Stimulated activated CD8-positive, alpha-beta memory T cell treated with anti-CD3 and anti-CD28 coated beads, Interleukin-4, amount 100 ng/mL, for 48 hours (primary cell): ENCODE results near the gene APOA1.
"Not testable (repeated sequence)": the region's sequence is repeated elsewhere in the genome, so short reads cannot be mapped to it uniquely, and the experiment has no call there.

ENCODE experiments used
- DNase-seq: peaks from one replicate; pipeline ENCODE4 v3.0.0-alpha.2; 2020

Gene APOA1

DNA sequence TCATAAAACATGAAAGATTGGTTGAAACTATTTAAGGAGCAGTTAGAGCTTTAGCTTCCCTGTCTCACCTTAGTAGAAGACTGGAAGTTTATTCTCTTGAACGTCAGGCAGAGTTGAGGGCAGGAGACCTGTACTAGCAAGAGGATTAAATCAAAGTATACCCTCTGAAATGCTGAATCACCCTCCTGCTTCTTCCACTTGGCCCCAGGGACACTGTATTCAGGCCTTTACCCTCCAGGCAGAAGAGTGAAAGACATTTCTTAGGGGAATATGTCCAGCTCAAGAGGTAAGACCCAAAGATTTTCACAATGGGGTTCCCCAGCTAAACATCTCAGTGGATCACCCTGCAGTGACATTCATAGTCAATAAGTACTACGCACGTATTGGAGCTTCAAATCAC, 26.2 kb downstream of the APOA1 start:
- no peak for DNase-seq

DNA sequence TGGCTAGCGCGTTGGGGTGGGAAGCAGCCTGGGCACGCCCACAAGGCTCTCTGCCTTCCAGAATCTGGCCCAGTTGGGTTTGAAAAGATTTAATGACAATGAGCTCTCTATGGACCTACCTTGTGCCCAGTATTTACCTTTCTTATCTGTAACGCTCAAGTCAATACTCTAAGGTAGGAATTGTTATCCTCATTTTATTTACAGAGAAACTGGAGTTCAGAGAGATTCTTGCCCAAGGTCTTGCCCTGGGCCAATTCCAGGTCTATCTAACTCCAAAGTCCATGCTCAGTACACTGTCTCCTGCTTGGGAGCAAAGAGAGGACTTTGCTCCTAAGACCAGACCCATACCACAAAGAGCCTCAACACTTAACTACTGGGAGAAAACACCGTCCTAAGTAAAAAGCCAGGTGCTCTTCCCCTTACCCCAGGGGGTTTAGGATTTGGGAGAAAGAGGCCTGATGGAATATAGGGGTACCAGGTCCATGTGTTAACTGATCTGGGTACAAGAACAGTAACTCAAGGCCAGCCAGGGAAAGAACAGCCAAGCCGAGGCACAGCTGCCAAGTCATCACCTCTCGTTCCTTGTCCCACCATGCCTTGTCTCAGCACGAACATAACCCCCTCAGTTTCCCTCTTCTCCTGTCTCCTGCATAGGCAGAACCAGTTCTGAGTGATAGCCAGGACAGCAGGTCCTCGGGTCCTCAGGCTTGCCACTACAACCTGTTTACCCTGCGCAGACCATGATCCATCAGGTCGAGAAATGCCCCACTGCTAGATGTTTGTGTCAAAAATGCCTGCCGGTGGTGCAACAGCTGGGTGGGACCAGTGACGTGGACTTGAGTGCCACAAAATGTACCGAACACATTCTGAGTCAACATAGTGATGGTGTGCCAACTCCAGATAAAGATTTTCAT, 28.9 kb downstream of the APOA1 start:
- peak; percentile 15 for DNase-seq

DNA sequence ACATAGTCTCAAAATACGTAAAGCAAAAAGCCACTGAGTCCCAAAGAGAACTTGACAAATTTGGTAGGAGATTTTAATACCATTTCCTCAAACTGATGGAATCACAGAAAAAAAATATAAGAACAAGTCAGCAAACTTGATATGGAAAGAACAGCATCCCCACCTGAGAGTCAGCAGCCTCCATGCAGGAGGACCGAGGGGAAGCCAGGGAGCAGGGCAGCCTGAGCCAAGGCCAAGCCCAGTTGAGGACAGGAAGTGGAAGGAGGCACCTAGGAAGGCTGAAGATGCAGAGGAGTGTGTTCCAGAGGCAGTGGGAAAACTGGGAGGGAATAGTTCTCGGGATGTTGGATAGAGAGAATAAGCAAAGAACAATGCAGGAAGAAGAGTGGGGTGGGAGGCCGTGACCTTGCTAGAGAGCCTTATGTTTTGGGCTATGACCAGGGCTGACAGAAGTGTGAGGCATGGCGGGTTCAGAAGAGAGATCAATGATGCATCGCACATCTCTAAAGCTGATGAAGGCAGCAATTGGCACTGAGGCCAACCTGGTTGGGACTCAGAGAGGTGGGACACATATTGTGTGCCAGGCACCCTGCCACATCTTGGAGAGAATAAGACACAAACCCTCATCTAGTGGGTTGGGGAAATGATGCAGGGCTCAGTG, 29.7 kb downstream of the APOA1 start:
- peak; percentile 18 for DNase-seq

DNA sequence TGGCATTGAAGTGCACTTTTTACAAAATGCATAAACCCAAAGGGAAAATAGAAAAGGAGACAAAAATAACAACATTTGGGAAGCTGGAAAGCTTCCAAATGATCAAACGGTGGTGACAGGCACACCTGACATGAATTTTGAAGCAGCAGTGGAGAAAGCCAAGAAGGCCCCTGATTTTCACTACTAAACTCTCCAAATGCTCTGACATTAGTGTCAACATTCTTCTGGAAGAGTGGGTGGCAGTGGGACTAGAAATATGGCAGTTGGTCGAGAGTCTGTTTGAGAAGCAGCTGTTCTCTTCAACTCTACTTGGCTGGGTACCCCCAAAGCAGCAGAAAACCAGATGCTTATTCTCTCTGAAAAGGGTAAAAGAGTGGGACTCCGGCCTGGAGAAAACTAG, 33.4 kb downstream of the APOA1 start:
- DNase-seq = no peak

DNA sequence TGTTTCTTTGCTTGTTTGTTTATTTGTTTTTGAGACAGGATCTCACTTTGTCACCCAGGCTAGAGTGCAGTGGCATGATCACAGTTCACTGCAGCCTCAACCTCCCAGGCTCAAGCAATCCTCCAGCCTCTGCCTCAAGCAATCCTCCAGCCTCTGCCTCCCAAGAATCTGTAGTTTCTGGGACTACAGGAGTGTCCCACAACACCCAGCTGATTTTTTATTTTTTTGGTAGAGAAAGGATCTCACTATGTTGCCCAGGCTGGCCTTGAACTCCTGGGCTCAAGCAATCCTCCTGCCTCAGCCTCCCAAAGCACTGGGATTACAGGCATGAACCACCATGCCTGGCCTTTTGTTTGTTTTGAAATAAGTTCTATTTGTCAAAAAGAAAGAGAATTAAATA, 35.8 kb downstream of the APOA1 start:
- not testable (repeated sequence) for DNase-seq

DNA sequence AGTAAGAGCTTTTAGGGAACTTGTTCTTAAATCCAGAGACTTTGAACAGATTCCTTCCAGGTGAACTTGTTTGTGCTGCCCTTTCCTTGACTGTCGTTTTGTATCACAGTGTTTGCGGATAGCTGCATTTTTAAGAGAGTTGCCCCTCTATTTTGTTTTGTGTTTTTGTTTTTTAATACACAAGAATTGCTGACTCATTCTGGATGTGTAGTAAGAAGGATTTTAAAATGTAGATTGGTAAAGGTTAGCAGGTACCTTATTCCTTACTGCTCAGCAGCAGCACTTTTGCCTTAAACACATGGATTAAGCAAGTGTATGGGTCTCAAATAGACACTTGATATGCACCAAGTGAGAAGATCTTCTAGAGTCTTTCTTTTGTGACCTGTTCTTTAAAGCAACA, 36.8 kb downstream of the APOA1 start:
- DNase-seq = no peak

DNA sequence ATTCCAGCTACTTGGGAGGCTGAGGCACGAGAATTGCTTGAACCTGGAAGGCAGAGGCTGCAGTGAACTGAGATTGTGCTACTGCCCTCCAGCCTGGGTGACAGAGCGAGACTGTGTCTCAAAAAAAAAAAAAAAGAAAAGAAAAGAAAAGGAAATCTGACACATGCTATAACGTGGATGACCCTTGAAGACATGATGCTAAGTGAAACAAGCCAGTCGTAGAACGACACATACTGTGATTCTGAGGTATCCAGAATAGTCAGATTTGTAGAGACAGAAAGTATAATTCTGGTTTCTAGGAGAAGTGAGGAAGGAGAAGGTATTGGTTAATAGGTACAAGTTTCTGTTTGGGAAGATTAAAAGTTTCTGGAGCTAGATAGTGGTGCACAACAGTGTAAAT, 39.1 kb downstream of the APOA1 start:
- DNase-seq = peak; percentile 18

DNA sequence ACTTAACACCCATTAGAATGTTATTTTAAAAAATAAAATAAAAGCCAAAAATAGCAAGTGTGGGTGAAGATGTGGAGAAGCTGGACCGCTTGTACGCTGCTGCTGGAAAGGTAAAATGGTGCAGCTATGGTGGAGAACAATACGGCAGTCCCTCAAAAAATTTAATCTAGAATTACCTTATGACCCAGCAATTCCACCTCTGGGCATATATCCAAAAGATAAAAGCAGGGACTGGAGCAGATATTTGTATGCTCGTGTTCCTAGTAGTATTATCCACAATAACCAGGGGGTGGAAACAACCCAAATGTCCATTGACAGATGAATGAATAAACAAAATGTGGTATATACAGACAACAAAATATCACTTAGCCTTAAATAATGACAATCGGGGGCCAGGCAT, 39.6 kb downstream of the APOA1 start:
- no peak for DNase-seq

DNA sequence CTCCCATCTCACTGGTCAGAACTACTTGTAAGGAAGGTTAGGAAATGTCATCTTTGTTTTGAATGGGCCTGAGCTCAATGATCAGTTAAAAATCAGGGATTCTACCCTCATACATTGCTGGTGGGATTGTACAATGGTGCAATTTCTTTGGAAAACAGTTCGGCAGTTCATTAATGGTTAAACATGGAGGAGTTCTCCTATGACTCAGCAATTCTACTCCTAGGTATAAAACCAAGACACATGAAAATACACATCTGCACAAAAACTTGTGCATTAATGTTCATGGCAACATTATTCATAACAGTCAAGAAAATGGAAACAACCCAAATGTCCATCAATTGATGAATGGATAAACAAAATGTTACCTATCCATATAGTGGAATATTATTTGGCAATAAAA, 40.9 kb downstream of the APOA1 start:
- no peak for DNase-seq

DNA sequence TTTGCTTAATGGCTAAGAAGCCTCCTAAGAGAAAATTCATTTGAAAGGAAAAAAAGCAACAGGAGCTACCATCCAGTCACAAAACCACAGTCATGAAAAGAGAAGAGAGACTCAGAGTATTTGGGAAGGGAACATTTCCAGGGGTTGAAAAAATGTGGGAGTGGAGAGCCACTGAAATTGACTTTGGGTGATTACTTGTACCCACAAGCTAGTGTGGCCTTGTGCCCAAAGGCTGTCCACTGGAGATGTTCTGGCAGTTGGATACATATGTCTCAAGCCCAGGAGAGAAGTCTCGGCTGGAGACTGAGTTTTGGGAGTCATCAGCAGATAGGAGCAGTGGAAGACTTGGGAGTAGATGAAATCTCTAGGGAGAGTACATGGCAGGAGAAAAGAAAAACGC, 42.6 kb downstream of the APOA1 start:
- DNase-seq = no peak

DNA sequence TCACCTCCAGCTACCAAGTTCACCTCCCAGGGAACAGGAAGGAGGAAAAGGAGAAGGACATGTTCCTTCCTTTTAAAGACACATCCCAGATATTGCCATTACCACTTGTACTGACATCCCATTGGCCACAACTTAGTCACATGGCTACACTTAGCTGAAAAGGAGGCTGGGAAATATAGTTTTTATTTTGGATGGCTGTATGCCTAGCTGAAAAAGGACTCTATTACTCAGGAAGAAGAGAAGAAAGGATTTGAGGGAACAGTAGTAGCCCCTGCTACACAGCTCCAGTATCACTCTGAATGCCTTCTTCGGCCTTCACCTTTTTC, 43.7 kb downstream of the APOA1 start:
- no peak for DNase-seq

DNA sequence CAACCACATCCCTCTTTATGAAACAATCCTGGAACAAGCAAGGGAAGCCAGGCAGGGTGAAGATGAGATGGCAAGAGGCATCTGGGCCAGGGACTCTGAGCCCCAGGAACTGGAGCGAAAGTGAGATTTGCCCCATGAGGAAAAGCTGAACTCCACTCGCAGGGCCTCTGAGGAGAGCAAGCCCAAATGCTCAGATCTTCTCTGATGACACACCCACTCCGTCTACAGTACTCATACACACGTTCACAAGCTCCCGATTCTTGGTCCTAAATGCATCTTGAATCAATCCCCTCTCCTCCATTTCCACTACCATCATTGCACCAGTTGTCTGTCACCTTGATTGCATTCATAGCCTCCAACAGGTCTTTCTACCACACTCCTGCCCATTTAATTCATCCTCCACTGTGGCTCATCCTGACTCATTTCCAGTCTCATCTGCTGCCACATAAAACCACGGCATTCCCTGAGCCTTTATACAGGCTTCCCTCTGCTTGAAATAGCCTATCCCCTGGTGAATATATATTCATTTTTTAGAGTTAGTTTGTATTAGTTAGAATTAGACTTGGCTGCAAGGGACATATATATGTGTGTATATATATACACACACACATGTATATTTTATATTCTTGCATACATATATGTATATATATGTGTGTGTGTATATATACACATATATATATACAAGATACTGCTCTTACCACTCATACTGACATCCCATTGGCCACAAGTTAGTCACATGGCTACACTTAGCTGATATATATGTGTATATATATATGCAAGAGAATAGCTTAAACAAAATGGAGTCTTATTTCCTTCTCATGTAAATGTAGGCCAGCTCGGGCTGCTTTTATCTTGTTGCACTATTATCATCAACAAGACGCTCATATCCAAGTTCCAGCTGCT, 44.3 kb downstream of the APOA1 start:
- DNase-seq = no peak

DNA sequence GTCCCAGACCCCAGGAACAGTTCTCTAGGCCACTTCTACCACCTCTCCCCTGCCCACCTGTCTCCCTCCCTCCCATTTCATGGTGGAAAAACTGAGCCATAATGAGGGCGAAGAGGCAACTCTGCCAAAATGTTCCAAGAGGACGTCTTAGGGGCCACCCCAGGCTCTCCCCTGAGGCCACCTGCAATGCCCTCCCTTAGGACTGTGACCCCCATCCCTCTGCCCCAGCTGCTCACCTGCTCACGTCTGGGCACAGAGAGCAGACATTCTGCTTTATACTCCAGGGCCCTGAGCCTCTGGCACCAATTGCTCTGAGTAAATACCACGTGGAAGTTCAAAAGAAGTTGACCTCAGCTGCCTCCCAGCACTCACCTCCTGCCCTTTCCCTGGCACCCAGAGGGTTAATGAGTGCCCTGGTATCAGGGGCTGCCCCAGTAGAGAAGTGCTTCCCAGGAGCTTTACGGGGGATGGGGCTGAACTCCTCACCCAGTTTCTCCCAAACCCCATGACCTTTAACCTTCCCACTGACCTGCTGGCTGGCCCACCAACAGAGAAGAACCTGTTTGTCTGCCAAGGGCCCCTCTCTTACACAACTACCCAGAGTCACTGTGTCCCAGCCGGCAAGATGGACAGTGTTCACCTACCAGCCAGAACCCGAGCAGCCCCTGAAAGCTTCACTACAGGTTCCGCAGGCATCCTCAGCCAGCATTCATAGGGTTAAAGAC, 45.1 kb downstream of the APOA1 start:
- DNase-seq = no peak

DNA sequence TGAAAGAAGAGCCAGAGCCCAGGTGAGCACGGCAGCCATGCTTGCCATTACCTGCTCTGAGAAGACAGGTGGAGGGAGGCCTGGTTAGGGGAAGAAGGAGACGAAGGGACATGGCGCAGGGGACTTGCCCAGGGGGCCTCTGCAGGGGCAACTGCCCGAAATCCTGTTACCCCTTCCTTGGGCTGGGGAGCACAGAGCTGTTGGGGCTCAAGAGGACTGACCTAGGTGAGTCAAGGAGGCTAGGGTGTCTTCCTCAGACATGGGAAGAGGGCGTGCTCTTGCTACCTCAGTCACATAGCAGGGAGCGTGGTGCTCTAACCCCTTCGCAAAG, 45.6 kb downstream of the APOA1 start, which contains the start of gene APOA5:
TSS of gene APOA5 (minus strand) at position 67 of the 331 bp plus-strand sequence. CDS start at position 48, 19 bp downstream.
- DNase-seq = no peak

DNA sequence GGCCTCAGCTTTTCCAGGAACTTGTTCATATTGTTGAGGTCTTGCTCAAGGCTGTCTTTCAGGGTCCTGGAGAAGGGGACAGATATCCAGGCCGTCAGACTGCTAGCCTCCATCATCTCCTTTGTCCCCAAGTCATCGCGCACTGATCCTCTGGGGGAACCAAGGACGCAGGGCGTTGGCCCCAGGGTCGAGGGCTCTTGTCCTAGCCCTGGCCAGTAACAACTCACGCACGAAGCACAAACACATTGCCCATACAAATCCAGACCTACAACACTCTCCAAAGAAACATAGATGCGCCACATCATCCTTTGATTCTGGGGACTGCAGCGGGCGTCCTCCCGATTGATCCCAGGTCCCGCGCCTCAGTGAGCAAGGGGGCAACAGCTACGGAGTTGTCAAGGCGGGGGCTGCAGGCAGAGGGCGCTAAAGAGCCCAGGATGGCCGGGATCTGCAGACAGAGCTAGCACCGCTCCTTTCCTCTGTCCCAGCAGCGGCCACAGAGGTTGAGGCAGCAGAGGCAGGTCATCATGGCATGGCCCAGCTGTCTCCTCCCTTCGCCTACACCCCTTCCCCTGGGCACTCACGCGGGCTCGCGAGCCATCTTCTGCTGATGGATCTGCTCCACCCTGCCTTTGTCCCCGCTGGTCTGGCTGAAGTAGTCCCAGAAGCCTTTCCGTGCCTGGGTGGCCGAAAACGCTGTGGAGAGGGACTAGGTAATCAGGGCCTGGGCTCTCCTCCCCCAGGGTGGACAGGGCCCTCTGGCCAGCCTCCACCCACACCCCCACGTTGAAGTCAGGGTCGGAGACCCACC, 46.2 kb downstream of the APOA1 start:
- peak; percentile 92 for DNase-seq

DNA sequence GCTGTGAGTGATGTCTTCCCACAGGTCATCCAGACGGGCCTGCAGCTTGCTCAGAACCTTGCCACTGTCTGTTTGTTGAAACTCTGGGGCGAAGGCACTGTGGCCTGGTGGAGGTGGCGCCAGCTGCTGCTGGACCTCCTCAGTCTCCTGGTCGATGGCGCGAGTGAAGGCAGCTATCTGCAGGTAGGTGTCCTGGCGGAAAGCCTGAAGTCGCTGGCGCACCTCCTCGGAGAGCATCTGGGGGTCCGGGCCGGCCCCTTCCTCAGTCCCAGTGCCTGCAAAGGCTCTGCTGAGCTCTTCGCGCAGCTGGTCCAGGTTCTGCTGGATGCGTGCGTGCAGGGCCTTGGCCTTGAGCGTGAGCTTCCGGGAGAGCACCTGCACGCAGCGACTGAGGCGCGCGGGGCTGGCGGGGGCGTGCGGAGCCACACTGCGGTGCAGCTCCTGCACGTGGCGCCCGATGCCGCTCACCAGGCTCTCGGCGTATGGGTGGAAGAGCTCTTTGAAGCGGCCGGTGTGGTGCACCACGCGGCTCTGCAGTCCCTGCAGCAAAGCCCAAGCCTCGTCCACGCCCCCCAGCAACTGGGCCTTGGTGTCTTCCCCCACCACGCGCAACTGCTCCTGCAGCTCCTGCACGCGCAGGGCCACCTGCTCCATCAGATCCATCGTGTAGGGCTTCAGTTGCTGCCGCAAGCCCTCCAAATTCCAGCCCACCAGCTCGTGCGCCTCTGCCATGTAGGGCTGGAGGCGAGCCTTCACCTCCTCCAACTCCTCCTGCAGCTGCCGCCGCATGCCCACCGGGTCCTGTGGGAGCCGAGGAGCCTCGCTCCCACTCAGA, 47.0 kb downstream of the APOA1 start:
- DNase-seq = no peak

DNA sequence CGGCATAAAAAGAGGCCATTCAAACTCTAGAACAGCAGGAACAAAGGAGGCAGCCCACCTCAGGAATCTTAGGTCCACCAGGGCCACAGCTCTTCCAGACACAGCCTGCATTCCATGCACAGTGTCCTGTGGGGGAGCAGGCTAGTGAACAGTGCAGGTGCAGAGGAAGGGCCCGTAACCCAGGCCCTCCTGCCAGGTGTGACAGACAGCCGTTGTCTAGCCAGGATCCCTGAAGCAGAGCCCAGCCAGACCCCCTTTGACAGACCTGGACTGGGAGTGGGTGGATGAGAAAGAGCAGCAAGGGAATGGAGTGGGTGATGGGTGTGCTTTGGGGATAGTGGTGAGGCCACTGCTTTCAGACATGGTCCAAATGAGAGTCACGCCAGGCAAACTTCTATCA, 48.4 kb downstream of the APOA1 start:
- no peak for DNase-seq

DNA sequence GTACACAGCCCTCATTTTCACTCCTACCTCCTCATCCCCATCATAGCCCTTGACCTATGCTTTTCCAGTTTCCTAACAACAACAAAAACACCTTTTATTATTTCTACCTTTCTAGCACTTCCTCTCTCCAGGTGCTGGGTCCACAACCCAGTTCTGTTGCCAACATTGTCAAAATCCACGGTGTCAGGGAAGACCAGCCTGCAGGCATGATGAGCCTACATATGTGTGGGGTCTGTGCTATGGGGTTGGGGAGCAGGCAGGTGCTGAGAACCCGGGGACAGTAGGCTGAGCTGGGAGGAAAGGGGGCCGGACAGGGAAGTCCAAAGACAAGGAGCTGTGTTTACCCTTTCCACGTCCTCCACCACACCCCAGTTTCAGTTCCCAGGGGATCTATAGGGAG, 48.9 kb downstream of the APOA1 start:
- DNase-seq = no peak

DNA sequence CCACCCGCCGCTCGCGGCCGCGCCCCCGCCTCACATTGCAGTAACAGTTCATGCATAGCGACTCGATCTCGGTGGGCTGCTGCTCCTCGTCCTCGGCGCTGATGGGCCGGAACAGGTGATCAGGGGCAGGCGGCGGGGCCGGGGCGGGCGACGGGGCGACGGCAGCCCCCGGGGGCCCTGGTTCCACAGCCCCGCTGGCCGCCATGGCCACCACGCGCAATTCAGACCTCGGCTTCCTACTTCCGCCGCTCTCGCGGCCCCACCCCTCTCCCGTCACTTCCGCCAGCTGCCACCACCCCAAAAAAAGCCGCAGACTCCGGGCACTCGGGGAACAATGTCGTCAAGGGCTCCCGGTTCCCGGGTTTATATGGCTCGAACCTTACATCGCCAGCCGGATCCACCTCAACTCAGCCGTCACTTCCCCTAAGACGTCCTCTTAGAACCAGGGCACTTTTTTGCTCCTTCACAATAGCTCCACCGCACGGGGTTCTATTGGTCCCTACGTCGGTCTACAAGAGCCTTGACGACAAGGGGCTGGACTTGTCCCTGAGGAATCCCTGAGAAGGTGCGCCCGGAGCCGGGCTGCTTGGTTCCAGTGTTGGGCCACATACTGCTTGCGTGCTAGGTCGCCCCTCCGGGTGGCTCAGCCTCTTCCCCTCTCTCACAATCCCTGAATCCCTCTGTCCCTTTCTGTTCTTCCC, 49.5 kb downstream of the APOA1 start, which contains the start of gene ZPR1:
TSS of gene ZPR1 (minus strand) at position 238 of the 701 bp plus-strand sequence. CDS start at position 205, 33 bp downstream.
- DNase-seq = peak; percentile 91

DNA sequence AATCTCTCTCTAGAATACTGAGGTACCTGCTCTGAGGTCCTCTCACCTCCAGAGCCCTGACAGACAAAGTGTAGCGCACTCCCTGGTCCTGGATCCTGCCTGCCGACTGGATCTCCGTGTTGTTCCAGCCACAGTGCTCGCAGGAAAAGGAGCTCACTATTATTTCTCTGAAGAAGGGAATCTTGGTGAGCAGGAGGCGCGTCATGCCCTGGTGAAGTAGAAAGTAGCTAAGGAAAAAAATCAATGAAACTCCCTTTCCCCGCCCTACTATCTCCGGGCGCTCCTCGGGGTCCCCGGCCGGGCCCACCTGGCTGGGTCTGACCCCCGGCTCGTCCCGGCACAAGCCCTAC, 50.0 kb downstream of the APOA1 start:
- no peak for DNase-seq
